ENCODE data around the gene S100A12.

DNA sequence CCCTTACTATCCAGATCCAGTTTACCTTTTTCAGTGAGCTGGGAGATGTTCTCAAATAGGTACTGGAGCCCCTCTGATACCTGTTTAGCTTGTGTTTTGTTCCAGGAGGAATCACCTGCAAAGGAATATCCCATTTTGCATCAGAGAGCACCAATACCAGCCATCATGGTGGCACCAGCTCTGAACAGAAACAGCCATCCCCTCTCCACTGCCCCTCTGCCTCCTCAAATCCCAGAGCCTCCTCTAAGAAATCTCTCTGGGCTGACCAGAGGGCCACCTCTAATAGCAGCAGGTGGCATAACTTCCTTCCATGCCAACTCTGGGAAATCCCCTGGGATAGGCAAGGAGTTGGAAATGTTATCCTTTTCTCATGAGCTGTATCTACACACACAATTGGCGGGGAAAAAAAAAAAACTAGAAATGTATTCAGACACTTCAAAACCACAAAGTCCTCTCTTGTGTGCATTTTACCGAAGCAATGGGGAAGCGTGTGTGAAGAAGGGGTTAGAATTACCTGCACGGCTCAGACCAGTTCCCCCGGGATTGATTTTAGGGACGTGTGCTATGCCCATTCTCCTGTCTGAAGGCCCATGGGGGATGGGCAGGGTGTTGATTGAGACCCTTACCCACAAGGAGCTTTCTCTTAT is 29.2 kb downstream of the S100A12 start:
- TF ChIP-seq, protein P1, sequence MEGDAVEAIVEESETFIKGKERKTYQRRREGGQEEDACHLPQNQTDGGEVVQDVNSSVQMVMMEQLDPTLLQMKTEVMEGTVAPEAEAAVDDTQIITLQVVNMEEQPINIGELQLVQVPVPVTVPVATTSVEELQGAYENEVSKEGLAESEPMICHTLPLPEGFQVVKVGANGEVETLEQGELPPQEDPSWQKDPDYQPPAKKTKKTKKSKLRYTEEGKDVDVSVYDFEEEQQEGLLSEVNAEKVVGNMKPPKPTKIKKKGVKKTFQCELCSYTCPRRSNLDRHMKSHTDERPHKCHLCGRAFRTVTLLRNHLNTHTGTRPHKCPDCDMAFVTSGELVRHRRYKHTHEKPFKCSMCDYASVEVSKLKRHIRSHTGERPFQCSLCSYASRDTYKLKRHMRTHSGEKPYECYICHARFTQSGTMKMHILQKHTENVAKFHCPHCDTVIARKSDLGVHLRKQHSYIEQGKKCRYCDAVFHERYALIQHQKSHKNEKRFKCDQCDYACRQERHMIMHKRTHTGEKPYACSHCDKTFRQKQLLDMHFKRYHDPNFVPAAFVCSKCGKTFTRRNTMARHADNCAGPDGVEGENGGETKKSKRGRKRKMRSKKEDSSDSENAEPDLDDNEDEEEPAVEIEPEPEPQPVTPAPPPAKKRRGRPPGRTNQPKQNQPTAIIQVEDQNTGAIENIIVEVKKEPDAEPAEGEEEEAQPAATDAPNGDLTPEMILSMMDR (IDR thresholded peaks at IDR 0.05), result no peak
- no peak for TF ChIP-seq POLR2A (IDR thresholded peaks at IDR 0.05)
